SK-MEL-5 (cell line): ENCODE results near the gene ATP1A1. TPM values are rescaled to one million over a fixed set of nuclear protein-coding genes. Genes with fewer than 3 reads are reported as not detected.

Experiments used
- DNase-seq: peaks from one replicate; pipeline ENCODE4 v3.0.0-alpha.2; 2016; ENCODE audit warnings: low read depth, low spot score
- in situ Hi-C: cut with HindIII; loops from 2 replicates; pipeline ENCODE4 v1.10.0; 2016; ENCODE audit warnings: low sequenced_read_pairs, high pct_unique_total_duplicates, low pct_unique_long_range_greater_than_20kb
- total RNA-seq: library from RNA; depleted of rRNA; stranded (reverse); fragments of >200 nt; shearing (Covaris generic); gene quantifications from 2 replicates; pipeline ENCODE4 v1.2.3, GENCODE V29; 2014

The ATP1A1 gene
- total RNA-seq, 1 experiment from 2014 or later: 204 TPM

GRCh38 chr1:116337398-116337797 lies 35.6 kb upstream of the ATP1A1 start:
- no peak for DNase-seq
- in situ Hi-C loops: no loop called here

- DNase-seq: no peak
- in situ Hi-C loops: no loop called here
These were observed 34.6 kb upstream of the ATP1A1 start for GRCh38 chr1:116338400-116338799.

DNA sequence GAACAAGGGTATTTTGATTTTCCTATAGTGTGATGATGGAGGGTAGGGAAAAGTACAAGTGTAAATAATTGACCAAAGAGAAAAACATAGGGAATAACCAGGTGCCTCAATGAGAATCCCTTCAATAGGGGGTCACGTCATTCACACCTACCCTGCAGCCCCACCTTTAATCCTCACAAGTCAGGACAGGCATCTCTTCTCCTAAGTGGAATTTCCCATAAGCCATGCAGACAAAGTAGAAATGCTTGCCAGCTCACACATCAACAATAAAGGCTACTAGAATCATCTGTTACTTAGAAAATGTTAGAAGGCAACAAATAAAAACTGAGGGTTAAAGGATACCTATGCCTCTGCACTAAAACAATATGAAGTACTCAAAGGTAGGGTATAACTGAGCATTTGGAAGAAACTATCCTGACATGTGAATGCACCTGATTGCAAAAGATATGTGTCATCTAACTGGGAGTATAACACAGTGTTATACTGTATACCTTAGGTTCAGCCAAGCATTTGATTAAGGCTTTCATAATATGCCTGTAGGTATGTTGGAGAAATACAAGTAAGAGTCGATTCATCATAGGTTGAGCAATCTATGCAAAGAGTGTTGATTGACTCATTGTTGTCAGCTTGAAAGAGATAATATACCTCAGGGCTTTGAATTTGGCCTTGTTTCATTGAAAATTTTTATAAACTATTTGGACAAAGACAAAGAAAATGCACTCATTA lies 32.4 kb upstream of the ATP1A1 start:
- DNase-seq: no peak
- in situ Hi-C loops: no loop called here

DNA sequence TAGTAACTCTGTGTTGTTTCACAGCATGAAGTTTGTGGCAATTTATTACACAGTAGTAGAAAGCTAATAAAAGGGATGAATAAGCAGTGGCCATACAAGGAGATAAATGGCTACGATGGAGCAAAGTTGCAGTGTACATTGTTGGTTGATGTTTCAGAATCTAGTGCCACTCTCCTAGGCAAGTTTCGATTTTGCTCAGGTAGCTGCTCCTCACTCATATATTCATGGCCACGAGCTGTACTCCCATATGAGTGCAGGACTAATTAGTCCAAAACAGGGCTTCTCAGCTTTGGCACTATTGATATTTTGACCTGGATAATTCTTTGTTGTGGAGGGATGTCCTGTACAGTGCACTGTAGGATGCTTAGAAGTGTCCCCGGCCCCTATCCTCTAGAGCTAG lies 30.0 kb upstream of the ATP1A1 start:
- no peak for DNase-seq
- in situ Hi-C loops: no loop called here

DNA sequence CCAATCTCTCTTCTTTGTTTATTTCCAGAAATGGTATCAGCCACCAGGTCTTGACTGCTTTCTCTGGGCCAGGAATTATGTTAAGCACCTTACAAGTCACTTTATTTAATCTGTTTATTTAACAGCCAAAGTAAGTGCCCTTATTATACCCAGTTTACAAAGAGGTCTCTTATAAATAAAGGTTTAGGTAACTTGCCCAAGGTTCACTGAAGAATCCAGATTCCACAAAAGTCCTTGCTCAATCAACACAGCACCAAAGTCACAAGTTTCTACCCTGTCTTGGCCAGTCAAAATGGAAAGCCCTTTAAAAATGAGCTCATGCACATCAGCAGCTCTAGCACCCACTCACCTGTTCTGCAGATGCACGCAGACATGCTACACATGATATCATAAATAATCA lies 28.0 kb upstream of the ATP1A1 start:
- no peak for DNase-seq
- in situ Hi-C loops: no loop called here

GRCh38 chr1:116345843-116346242 lies 27.2 kb upstream of the ATP1A1 start:
- in situ Hi-C loops: no loop called here
- DNase-seq: no peak

DNA sequence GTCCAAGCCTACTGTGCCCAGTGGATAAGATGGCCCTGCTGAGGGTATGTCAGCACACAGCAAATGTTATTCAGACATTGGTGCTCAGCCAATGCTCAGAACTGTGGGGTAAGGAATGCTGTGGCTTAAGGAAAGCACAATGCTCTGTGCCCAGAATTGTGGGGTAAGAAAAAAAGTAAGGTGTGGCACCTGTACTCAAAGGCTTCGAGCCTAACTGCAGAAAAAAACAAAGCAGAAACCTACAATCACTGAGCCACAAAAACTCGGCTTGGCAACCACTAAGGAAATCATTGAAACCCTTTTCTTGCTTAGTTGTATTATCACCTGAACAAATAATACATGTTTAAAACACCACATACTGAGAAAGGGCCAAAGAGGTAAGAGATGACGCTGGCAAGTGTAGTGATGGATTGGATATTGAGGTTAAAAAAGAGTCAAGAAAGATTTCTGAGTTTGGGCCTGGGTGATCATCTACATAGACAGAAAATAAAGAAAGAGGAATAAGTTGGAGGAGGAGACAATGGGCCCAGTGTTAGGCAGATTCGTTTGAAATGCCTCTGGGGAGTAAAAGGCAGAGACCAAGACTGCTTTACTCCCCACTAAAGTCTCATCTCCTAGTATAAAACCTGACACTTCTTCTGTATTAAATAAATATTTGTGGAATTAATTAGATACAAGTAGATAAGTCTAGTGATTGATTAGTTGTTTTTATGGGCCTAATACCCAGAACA lies 25.9 kb upstream of the ATP1A1 start:
- peak; percentile 52 for DNase-seq
- in situ Hi-C loops: no loop called here

GRCh38 chr1:116347696-116348095 lies 25.3 kb upstream of the ATP1A1 start:
- no peak for DNase-seq
- in situ Hi-C loops: no loop called here

DNA sequence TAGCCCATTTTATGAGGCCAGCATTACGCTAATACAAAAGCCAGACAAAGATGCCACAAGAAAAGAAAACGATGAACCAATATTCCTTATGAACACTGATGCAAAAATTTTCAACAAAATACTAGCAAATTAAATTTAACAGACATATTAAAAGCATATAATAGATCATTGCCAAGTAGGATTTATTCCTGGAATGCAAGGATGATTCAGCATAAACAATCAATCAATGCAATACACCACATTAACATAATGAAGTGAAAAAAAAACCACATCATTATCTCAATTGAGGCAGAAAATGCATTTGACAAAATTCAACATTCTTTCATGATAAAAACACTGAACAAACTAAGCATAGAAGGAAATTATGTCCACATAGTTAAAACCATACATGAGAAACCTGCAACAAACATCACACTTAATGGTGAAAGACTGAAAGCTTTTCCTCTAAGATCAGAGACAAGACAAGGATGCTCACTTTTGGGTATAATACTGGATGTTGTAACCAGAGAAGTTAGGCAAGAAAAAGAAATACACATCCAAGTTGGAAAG lies 22.9 kb upstream of the ATP1A1 start:
- in situ Hi-C loops: no loop called here

DNA sequence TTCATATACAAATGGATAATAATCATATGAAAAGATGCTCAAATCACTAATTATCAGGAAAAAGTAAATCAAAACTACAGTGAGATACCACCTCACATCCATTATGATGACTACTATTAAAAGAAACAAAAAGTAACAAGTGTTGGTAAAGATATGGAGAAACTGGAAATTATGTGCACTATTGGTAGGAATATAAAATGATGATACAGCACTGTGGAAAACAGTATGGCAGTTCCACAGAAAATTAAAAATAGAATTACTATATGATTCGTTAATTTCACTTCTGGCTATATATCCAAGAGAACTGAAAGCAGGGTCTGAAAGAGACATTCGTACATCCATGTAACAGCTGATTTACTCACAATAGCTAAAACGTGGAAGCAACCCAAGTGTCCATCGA lies 21.1 kb upstream of the ATP1A1 start:
- DNase-seq: no peak
- in situ Hi-C loops: no loop called here

More for the DNA sequence above, 22.9 kb upstream of the ATP1A1 start:
- no peak for DNase-seq

DNA sequence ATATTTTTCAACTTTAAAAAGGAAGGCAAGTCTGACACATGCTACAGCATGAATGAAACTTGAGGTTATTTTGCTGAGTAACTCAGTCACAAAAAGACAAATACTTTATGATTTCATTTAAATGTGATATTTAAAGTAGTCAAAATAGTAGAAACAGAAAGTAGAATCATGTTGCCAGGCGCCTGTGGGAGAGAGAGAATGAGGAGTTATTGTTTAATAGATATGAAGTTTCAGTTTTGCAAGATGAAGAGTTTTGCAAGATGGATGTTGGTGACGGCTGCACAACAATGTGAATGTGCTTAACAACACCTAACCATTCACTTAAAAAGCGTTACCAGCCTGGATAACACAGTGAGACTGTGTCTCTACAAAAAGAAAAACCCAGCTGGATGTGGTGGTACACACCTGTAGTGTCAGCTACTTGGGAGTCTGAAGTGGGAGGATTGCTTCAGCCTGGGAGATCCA lies 20.7 kb upstream of the ATP1A1 start:
- in situ Hi-C loops: no loop called here
- no peak for DNase-seq

GRCh38 chr1:116353155-116353554 lies 19.9 kb upstream of the ATP1A1 start:
- in situ Hi-C loops: no loop called here
- DNase-seq: no peak

GRCh38 chr1:116356067-116356466 lies 17.0 kb upstream of the ATP1A1 start:
- DNase-seq: no peak
- in situ Hi-C loops: no loop called here

DNA sequence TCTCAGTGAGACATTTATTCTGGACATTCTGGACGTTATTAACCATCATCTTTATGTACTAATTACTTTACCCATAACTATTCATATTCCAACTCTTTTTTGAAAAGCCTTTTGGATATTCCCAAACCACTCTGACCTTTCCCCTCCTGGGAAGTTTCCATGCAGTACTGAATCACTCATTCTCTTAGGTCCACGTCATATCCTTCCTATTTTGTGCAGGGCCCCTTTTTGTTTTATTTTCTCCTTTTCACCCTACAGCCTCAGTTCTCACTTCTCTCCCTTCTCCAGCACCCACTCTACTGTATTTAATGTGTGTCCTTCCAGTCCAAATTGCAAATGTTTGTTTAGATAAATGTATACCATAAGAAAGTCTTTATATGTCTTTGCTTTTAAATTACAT lies 16.4 kb upstream of the ATP1A1 start:
- DNase-seq: no peak
- in situ Hi-C loops: no loop called here

GRCh38 chr1:116357487-116357886 lies 15.6 kb upstream of the ATP1A1 start:
- no peak for DNase-seq
- in situ Hi-C loops: no loop called here

GRCh38 chr1:116359060-116359830 lies 13.8 kb upstream of the ATP1A1 start:
- DNase-seq: no peak
- in situ Hi-C loops: no loop called here

- DNase-seq: no peak
- in situ Hi-C loops: no loop called here
These were observed 13.2 kb upstream of the ATP1A1 start for GRCh38 chr1:116359871-116360270.
